Suppressor macrophage (primary cell): ENCODE measurements around the gene UST.
"Not testable (repeated sequence)": the region's sequence is repeated elsewhere in the genome, so short reads cannot be mapped to it uniquely, and the experiment has no call there.

ENCODE experiments used
- DNase-seq, 4 experiments: peaks; one replicate each; pipeline ENCODE4 v3.0.0-alpha.2; 2020 to 2022

The UST gene

GRCh38 chr6:149094934-149095351 lies 348.1 kb downstream of the UST start:
- DNase-seq, result no peak

- DNase-seq, result peak in 1 of 4 experiments; percentile 17
These were observed 349.0 kb downstream of the UST start for GRCh38 chr6:149095842-149096241.

GRCh38 chr6:149097794-149098193 lies 351.0 kb downstream of the UST start:
- DNase-seq, result no peak

- DNase-seq, result no peak
These were observed 352.0 kb downstream of the UST start for GRCh38 chr6:149098700-149099276.

GRCh38 chr6:149102324-149102723 lies 355.5 kb downstream of the UST start:
- no peak for DNase-seq

- not testable (repeated sequence) for DNase-seq
These were observed 357.1 kb downstream of the UST start for GRCh38 chr6:149103950-149104349.

- DNase-seq, result no peak
These were observed 360.7 kb downstream of the UST start for GRCh38 chr6:149107520-149107919.

DNA sequence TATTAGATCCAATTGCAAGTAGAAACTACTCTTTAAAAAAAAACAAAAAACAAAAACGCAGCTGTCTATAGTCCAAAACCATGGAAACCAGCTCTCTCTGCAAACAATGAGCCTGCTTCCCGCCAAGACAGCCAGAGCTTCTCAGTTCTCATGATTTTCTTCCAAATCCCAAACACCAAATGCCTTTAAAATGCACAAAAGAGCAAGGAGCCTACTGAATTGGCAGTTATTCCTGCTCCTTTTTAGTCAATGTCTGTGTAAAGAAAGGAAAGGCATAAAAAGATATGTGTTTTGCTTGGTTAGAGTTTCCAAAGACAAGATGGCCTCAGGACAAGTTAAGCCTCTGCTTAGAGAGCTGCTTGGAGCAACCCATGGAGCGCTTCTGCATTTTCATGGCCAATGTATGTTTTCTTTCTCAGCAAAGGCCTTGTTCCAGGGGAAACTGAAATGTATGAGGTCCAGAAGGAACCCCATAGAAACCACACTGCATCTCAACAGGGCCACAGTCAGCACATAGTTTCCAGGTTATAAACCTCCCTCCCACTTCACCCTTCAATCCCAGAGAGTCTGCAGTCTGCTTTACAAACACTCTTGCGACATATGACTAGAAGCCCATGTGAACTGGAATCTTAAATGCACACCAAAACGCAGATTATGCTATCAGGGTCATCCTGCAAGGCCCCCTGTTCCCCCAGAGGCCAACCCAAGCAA lies 361.4 kb downstream of the UST start:
- DNase-seq, result peak in 2 of 4 experiments; percentile 20 to 30

DNA sequence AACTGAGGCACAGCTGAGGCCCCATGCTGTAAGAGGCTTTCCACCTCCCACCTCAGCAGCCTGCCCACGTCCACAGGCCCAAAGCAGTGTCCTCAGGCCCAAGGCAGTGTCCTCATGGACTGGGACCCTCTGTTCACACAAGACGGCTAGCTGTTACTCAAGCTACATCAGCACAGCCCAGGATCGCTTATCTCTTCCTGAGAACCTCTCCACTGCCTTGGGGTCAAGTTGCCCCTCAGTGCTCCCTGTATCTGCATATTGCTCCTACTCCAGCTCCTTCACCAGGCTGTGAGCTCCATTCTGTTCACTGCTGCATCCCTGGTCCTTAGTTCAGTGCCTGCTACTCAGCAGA lies 361.9 kb downstream of the UST start:
- DNase-seq, result no peak

DNA sequence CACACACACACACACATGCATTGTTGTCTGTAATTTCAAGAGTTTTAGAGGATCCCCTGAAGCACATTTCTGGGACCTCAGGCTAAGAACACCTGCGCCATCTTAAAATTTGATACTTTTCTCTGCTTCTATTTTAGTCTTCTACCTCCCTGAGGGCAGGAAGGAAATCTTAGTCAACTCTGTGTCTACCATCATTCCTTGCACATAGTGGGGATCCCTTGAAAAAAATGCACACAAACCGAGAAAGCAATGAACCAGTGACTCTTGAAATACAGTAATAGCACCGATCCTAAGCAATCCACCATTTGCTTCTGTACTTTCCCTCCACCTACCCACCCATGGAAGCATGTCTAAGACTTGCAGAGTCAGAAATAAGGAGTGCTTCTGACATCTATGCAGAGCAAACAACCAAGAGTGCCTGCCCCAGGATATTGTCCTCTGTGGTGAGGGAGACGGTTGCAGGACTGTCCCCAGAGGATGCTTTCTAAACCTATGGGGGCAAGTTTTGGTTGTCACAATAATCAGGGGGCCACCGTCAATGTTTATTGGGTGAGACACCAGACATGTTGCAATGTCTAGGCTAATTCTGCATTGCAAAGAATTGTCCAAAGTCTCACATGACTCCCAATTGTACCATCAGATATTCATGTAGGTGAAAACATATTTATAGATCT lies 362.7 kb downstream of the UST start:
- no peak for DNase-seq

DNA sequence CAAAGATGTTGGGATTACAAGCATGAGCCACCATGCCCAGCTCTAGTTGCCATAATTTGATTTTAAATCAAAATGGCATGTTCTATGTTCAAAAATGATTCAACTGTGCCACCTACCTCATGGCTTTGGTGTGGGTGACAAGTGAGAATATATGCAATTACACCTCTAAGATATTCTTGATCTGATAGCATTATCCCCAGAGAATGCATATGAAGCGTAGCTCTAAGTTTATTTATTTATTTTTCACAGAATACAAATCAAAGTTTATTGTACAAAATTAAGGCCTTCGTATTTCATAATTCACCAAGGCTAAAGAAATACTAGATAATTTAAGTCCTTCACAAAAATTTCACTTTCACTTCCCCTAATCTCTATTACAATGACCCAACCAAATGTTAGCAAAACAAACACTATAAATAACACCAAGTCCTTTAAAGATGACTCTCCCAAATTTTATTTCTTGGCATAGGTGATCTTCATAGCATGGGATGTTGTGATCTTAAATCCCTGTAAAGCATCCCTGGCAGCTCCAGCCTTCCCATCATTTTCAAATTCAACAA lies 364.8 kb downstream of the UST start:
- peak in 2 of 4 experiments; percentile 69 to 74 for DNase-seq

- DNase-seq, result no peak
These were observed 366.1 kb downstream of the UST start for GRCh38 chr6:149112976-149113375.

DNA sequence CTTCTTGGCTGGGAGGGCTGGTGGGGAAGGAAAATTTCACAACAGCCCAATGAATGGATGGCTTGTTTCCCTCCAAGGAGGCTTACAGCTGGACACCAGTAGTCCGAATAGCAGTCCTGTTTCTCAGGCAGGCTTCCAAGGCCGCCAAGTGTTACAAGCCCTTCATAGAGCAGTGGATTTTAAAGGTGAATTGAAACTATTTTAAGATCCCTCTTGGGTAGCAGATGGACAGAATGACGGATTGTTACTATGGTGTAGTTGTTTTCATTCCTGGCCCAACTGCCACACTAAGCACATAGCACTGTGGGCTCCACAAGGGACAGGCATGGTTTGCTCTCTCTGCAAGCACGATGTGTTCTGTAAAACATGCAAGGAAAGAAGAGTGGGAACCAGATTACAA lies 367.3 kb downstream of the UST start:
- DNase-seq, result no peak

DNA sequence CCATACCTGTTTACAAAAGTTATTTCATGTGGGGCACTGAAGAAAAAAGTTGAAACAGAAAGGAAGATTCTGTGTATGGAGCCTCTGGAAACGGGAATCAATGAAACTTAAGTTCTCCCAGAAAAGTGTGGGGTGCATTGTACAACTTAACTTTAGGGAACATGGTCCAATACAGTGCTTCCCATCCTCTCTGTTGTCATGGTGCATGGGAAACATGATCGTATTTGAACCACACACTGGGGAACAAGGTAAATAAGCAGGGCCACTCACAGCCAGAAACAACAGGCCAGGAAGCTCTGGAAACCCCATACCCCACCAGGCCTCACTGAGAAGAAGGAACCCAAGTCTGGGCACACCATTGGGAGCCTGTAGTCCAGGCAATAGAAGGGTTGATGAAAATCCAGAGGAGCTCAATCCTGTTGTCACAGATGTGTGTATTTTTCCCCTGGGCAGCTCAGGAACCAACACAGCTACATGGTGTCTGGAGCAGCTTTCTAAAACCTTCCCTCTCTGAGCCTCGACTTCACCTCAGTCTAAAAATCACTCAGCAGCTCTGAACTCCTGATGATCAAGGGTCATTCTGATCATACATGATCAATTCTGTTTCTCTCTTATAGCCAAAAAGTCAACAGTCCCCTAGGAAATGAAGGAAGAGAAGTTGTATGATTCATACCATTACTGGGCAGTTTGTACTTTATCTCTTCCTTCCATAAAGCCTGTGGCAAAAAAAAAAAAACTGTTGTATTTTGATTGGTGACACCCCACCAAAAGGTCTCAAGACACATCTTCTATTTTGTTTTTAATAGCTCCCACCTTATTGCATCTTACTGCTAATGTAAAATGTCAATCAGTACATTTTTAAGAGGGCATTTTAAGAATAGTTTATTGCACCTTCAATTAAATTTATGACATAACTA lies 372.2 kb downstream of the UST start:
- peak in 2 of 4 experiments; percentile 26 to 30 for DNase-seq

- DNase-seq, result no peak
These were observed 376.3 kb downstream of the UST start for GRCh38 chr6:149122850-149123821.

- no peak for DNase-seq
These were observed 378.5 kb downstream of the UST start for GRCh38 chr6:149125309-149125708.
